ENCODE data around the gene SNX17.

The SNX17 gene, protein sequence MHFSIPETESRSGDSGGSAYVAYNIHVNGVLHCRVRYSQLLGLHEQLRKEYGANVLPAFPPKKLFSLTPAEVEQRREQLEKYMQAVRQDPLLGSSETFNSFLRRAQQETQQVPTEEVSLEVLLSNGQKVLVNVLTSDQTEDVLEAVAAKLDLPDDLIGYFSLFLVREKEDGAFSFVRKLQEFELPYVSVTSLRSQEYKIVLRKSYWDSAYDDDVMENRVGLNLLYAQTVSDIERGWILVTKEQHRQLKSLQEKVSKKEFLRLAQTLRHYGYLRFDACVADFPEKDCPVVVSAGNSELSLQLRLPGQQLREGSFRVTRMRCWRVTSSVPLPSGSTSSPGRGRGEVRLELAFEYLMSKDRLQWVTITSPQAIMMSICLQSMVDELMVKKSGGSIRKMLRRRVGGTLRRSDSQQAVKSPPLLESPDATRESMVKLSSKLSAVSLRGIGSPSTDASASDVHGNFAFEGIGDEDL

DNA sequence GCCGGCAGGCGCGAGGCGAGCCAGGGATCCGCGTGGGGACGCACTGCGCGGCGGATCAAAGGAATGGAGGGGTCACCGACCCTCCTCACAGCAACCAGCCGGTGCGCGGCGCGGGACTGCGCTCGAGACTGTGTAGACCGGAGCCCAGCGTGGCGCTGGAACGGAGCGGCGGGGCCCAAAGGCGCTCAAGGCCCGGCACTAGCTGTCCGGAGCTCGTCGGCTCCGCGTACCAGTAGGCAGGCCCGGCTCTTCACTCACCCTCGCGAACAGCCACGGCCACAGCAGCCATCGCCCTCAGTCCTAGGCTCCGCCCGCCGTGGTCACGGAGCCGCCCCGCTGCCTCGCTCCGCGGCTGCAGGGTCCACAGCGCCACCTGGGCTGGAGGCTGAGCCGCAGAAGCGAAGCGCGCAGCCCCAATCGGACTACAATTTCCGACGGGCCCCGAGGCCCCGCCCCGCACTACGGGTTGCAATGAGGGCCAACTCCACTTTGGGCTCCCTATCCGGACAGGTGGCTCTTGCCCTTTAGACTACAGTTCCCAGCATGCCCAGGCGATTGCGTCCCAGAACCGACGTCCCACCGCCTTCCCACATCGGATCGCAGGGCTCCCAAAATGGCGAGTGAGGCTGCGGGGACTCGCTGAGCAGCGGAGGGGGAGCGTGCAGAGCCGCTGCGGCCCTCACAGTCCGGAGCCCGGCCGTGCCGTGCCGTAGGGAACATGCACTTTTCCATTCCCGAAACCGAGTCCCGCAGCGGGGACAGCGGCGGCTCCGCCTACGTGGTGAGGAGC, at the start of gene SNX17, which contains the start of gene EIF2B4:
TSS of gene SNX17 (plus strand) at position 591 of the 790 bp plus-strand sequence. CDS start at position 719, 128 bp downstream.
TSS of gene EIF2B4 (minus strand) at position 313 of the 790 bp plus-strand sequence. CDS start at position 289, 24 bp downstream.
- no peaks in the 10 kb centered on the region for H3K27me3 ChIP-seq (ENCODE audit: insufficient read depth, poor library complexity, severe bottlenecking)
- DNase-seq (ENCODE audit: low spot score) (peak; percentile 98), ATAC-seq (ENCODE audit: low read depth) (peak; percentile 89)
- H3K36me3 ChIP-seq (ENCODE audit: low read depth) = peaks cover 71% of the 10 kb centered on the region
- H3K4me3 ChIP-seq (ENCODE audit: severe bottlenecking) = peak within 1 kb of the TSS; percentile 95
- H3K4me1 ChIP-seq (ENCODE audit: insufficient read depth, poor library complexity, severe bottlenecking) = peaks cover 5% of the 10 kb centered on the region
- peak within 1 kb of the TSS; percentile 54 for H3K27ac ChIP-seq (ENCODE audit: poor library complexity, severe bottlenecking)
- peak; percentile 93 for TF ChIP-seq CTCF (IDR thresholded peaks at IDR 0.05; ENCODE audit: poor library complexity, severe bottlenecking)
- no peaks in the 10 kb centered on the region for H3K9me3 ChIP-seq (ENCODE audit: severe bottlenecking)

DNA sequence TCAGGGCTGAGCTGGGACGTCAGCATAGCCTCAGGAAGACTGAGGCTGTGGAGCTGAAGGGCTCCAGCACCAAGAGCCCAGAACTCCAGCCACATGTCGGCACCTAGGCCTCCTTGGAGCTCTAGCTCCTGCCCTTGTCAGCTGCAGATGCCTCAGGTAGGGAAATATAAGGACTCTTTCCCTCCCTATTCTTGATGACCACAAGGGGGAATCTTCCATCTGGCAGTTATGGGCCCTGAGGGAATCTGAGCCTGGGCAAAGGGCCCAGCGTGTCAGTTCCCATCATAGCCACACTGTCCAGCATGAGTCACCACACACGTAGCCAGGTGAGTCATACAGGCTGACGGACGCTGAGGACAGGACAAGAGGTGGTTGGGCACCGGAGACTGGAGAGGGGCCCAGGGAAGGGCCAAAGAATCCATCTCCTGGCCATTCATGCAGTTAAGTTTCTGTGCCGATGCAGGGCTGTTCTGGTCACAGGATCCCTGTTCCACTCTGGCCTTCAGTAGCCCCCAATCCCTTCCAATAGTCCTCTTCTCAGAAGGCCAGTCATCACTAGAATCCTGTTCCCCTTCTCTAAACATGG, 49.4 kb upstream of the SNX17 start:
- H3K36me3 ChIP-seq (ENCODE audit: low read depth) = no peaks in the 10 kb centered on the region
- H3K9me3 ChIP-seq (ENCODE audit: severe bottlenecking) = no peaks in the 10 kb centered on the region
- ATAC-seq (ENCODE audit: low read depth) = peak; percentile 85
- H3K4me1 ChIP-seq (ENCODE audit: insufficient read depth, poor library complexity, severe bottlenecking) = peaks cover 13% of the 10 kb centered on the region
- peak; percentile 80 for TF ChIP-seq CTCF (IDR thresholded peaks at IDR 0.05; ENCODE audit: poor library complexity, severe bottlenecking)
- H3K27me3 ChIP-seq (ENCODE audit: insufficient read depth, poor library complexity, severe bottlenecking) = no peaks in the 10 kb centered on the region
- DNase-seq (ENCODE audit: low spot score) = peak; percentile 96
- peak overlapping the region; percentile 85 for H3K27ac ChIP-seq (ENCODE audit: poor library complexity, severe bottlenecking)
- H3K4me3 ChIP-seq (ENCODE audit: severe bottlenecking) = no peak overlapping the region

- peak overlapping the region; percentile 85 for H3K27ac ChIP-seq (ENCODE audit: poor library complexity, severe bottlenecking)
- no peaks in the 10 kb centered on the region; the same call in 1 of the 2 replicates for H3K36me3 ChIP-seq (ENCODE audit: low read depth)
- H3K4me3 ChIP-seq (ENCODE audit: severe bottlenecking) = peak overlapping the region; percentile 70
- H3K4me1 ChIP-seq (ENCODE audit: insufficient read depth, poor library complexity, severe bottlenecking) = peaks cover 13% of the 10 kb centered on the region
- no peaks in the 10 kb centered on the region for H3K9me3 ChIP-seq (ENCODE audit: severe bottlenecking)
- no peak; the same call in 2 of the 3 replicates for ATAC-seq (ENCODE audit: low read depth)
- H3K27me3 ChIP-seq (ENCODE audit: insufficient read depth, poor library complexity, severe bottlenecking) = no peaks in the 10 kb centered on the region
- no peak for TF ChIP-seq CTCF (IDR thresholded peaks at IDR 0.05; ENCODE audit: poor library complexity, severe bottlenecking)
- no peak for DNase-seq (ENCODE audit: low spot score)
Measured at GRCh38 chr2:27322301-27322765, 48.1 kb upstream of the SNX17 start.

DNA sequence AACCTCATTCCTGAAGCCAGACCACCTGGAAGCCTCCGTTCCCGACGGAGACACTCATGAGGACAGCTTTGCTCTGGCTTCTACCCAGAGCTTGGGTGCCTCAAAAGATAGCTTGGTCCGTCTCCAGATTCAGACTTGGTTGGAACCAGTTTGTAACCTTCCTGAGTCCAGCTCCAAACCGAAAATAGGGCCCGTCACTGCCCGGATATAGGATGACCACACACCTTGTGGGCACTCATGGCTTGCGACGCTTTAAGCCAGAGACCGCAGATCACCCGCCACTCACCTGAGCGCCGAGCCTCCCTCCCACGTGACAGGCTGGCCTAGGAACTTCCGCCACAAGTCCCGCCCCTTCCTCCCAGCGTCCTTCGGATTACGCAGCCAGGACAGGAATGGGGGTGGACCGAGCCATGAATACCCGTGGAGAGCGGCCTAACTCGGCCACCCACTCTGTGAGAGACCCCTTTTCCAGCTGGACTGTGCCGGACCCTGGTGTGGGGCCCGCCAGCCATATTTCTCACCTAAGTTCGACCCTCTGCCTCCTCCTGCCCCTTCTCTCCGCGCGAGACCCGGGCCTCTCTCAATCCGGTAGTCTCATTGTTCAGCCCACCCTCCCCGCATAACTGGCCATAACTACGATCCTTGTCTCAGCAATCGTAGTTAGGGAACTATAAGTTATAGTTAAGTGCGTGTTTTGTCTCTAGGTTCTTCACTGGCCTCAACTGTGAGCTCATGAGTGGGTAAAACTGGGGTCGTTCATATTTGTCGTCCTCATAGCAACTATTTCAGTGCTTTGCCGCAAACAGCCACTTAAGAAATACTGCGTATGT, 47.4 kb upstream of the SNX17 start, which contains the start of gene MPV17:
TSS of gene MPV17 (minus strand) at position 332 of the 830 bp plus-strand sequence. CDS start 580 bp downstream, outside the sequence.
- TF ChIP-seq CTCF (IDR thresholded peaks at IDR 0.05; ENCODE audit: poor library complexity, severe bottlenecking) = no peak

More for the DNA sequence above, 47.4 kb upstream of the SNX17 start, which contains the start of gene MPV17:
- Histone ChIP-seq H3K27me3 (ENCODE audit: insufficient read depth, poor library complexity, severe bottlenecking) (no peaks in the 10 kb centered on the region), H3K27ac (ENCODE audit: poor library complexity, severe bottlenecking) (peak within 1 kb of the TSS; percentile 85), H3K4me1 (ENCODE audit: insufficient read depth, poor library complexity, severe bottlenecking) (peaks cover 13% of the 10 kb centered on the region), H3K9me3 (ENCODE audit: severe bottlenecking) (no peaks in the 10 kb centered on the region), H3K4me3 (ENCODE audit: severe bottlenecking) (peak within 1 kb of the TSS; percentile 70), H3K36me3 (ENCODE audit: low read depth) (peaks cover 5% of the 10 kb centered on the region)
- peak; percentile 93 for DNase-seq (ENCODE audit: low spot score)
- ATAC-seq (ENCODE audit: low read depth) = peak; percentile 79
